ENCODE results near the gene NADK.

NADK gene

DNA sequence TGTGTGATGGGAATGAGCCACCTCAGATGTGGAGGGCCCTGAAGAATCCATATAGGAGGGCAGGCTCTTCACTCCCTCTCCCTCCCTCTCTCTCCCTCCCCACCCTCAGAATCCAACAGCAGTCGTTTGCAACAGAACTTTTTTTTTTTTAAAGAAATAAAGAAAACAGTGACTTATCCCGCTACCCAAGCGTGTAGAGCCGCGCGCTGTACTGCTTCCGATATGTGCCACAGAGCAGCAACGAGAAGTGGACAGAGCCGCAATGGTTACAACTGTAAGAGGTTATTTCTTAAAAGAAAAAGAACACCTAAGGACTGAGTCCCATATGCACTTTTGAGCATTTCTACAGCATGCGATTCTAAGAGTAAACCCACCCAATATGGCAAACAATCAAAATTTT is 7.4 kb upstream of the NADK start:
- no peak for DNase-seq

- DNase-seq, result no peak
These were observed 6.7 kb upstream of the NADK start for GRCh38 chr1:1784933-1785332.

DNA sequence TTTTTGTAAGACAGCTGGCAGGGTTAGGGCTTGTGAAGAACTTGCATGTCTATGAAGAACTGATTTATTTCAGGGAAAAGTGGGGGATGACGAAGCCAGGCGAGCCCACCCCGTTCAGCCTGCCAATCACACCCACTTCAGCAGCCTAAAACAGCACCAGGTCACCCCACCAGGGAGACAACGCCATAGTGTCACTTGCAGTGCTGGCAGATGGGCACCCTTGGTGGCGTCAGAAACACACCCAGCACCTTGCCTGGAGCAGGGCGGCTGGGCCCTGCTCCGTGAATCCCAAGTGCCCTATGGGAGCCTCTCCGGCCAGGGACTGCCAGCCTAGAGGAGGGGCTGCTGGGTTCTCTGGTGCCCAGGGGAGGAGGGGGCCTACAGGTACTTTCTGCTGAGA is 5.0 kb upstream of the NADK start:
- DNase-seq, result no peak

DNA sequence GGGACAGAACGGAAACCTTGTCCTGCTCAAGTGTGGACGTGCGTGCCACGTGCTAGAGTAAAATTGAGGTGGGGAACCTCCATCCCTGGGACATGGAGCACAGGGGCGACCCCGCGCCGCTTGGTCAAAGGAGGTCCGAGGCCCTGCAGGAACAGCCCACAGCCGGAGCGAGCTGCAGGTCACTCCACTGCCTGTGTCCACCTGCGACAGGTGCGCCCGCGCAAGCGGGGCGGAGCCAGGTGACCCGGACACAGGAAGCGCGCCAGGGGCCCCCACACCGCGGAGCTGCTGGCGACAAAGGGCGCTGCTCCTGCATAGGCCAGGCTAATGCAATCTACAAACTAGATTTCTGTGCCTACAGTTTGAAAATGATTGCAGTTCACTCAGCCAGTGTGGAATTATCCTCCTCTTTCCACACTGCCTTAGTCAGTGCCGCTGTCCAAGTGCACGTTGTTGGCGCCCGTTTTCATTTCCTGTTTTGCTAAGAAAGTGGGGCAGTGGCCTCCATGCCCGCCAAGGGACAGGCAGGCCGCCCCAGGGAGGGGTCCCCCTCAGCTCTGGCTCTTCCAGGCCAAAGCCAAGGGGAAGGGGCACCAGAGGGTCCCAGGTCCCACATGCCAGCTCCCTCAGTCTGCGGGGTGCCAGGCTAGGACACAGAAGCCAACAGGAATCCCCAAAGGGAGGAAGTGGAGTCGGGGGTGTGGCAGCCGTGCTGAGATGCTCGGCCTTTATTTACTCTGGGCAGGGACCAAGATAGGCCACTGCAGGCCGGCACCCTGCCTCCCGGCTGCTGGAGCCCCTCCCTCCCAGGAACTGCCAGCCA is 4.3 kb upstream of the NADK start:
- no peak for DNase-seq

- DNase-seq, result no peak
These were observed 3.2 kb upstream of the NADK start for GRCh38 chr1:1781526-1781903.

DNA sequence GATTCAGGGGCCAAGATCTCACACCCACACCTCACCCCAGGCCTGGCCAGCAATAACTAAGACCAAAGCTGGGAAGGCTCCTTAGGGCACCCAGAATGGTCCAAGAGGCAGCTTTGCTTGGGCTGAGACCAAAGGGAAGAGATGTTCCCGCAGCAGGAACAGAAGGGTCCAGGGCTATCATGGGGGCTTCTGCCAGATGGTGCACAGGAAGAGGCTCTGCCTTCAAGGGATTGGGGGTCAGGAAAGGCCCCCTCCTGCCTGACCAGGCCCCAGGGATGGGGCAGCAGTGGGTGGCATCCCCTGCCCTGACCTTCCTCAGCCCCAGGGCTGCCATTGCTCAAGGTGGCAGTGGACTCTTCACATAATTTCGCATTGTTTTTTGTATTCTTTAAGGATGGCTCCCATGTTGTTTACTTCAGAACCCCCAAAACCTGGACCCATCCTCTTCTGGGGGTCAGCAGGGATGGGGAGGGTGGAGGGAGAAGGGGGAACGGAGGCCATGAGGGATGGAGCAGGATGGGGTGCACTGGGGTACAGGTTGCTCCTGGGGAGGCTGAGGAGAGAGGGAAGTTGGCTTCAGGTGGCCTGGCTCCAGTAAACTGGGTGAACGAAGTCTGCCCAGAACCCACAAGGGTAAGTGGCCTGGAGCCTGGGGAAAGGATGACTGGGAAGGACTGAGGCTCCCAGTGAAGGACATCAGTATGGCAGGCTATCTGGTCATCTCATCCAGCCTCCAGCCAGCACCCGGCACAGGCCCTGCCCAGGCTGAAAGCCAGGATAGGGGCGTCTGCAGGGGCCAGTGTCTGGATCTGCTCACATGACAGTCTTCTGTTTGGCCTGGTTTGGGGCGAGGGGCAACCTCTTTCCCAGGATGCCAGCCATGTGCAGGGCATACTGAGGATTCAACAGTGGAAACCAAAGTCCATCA is 2.6 kb upstream of the NADK start:
- DNase-seq, result no peak

DNA sequence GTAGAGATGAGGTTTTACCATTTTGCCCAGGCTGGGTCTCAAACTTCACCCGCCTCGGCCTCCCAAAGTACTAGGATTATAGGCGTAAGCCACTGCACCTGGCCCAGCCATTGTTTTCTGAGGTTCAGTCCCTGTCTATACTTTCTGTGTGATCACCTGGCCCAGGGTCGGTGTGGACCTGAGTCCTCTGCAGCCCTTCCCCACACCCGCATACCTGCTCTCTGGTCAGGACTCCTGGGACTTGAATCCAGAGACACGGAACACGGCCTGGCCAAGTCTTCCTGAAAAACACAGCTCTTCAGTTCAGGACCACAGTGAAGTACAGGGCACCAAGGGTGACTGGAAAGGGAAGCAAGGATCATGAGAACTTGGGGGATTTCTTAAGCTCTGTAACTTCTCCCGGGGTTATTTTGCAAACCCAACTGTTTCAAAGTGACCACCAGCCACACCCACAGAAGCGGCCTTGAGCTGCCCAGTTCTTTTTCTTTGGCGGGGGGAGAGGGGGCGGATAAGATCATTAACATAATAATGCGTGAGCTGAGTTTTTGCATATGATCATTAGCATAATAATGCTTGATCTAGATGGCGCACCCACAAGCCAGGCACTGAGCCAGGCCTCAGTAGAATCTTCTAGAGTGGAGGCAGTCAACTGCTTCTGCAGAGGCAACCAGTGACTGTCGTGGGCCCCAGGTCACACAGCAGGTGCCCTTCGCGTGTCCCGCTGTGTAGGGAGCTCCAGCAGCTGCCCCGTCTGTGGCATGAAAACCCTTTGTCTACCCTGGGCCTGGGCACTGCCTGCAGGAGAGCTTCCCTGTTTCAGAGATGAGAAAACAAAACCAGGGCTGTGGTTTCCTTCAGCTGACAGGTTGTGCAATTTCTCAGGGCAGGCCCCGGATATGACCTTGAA is 1.7 kb upstream of the NADK start:
- no peak for DNase-seq

- DNase-seq, result no peak
These were observed 1.0 kb upstream of the NADK start for GRCh38 chr1:1779320-1779675.

- no peak for DNase-seq
These were observed 521 bp upstream of the NADK start for GRCh38 chr1:1778663-1779319.

DNA sequence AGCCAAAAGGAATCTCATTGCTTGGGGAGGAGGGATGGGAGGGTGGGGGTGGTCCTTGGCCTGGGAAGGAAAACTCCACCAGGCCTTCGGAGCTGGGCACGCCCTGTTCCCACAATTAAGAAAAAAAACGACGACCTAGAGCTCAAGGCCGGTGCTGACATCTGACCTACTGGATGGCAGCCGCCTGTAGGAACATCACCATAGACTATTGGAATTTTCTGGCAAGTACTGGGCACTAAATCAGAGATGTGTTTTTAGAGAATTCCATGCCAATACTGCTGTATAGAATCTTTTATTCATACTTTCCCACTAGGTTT is 729 bp downstream of the NADK start:
- DNase-seq, result no peak

GRCh38 chr1:1776672-1777582 is 1.3 kb downstream of the NADK start:
- DNase-seq, result no peak

DNA sequence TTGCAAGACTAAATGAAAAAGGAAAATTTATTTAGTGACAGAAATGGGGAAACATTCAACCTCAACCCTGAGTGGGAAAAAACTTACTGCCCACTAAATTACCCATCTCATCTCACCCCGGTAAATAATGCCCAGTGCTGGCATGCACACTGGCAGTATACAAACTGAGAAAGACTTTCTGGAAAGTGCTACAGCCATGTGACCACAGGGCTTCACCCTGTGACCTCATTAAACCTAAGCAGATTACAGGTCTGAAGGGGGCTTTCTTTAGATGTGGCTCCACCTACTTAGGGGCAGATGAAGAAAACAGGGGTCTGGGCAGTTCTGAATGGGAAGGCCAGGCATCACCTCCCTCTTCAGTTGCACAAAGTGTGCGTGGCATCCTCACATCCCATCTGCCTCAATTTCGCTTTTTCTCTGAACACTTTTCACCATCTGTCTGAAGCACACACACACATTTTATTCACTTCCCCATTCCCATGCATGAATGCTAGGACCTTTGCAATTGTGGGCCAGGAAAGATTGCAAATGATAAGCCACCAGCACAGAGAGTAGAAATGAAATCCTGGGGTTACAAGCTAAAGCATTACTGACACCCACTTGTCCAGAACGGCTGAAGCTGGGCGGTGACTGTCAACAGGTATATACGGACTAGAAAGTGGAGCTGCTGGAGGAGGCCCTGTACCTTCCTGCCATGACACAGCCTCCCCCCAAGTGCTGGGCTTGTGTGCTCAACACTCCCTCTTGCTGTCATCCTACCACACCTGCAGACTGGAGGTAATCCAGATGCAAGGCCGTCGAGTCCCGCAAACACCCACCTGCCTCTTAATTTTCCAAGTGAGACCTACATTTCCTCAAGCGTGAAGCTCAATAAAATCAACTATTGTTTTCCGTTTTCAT is 2.7 kb downstream of the NADK start:
- no peak for DNase-seq

- DNase-seq, result no peak
These were observed 4.4 kb downstream of the NADK start for GRCh38 chr1:1773874-1774273.

DNA sequence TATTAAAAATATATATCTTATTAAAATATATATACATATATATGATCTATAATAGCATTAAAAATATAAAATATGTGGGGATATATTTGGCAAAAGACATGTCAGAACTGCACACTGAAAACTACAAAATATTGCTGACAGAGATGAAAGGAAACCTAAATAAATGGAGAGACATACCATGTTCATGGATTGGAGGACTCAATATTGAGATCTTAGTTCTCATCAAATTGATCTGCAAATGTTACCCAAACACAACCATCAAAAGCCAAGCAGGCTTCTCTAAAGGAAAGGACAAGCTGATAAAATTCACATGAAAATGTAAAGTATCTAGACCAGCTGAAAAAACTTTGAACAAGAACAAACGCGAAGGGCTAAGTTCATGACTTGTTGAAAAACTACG is 7.2 kb downstream of the NADK start:
- no peak for DNase-seq

DNA sequence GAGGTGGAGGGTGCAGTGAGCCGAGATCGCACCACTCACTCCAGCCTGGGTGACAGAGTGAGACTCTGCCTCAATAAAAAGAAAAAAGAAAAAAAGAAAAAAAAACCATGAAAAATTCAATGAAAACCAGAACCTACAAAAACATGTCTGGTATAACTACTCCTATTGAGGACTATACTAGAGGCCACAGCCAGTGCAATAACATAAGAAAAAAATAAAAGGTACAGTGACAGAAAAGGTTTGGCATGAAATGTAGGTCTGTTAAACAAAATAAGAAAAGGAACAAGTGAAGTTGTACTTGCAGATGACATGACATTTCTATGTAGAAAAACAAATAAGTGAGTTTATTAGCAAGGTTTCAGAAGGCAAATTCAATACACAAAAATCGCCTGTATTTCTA is 8.2 kb downstream of the NADK start:
- DNase-seq, result no peak

- no peak for DNase-seq
These were observed 9.8 kb downstream of the NADK start for GRCh38 chr1:1768249-1768992.

DNA sequence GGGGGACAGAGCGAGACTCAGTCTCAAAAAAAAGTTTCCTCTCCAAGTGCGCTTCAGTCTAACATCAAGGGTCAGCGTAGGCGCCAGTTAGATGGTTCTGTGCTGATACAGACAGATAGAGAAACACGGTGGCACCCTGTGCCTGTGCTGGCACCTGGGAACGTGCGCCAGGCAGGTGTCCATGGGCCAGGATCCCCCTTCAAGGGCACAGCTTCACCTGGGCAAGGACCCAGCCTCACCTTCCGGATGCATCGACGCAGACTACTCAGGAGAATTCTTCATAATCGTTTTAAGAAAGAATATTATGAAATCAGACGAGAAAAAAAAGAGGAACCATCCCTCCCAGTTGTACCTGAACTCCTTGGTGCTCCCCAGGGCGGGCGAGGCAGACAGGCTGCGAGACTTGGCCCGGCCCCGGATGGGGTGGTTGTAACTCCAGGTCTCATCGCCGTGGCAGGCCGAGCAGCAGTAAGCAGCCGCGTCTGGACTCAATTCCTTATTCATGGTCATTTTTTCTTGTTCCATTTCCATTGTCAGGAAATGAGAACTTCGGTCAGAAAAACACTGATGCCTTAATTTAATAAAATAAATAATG is 13.3 kb downstream of the NADK start:
- DNase-seq, result no peak

DNA sequence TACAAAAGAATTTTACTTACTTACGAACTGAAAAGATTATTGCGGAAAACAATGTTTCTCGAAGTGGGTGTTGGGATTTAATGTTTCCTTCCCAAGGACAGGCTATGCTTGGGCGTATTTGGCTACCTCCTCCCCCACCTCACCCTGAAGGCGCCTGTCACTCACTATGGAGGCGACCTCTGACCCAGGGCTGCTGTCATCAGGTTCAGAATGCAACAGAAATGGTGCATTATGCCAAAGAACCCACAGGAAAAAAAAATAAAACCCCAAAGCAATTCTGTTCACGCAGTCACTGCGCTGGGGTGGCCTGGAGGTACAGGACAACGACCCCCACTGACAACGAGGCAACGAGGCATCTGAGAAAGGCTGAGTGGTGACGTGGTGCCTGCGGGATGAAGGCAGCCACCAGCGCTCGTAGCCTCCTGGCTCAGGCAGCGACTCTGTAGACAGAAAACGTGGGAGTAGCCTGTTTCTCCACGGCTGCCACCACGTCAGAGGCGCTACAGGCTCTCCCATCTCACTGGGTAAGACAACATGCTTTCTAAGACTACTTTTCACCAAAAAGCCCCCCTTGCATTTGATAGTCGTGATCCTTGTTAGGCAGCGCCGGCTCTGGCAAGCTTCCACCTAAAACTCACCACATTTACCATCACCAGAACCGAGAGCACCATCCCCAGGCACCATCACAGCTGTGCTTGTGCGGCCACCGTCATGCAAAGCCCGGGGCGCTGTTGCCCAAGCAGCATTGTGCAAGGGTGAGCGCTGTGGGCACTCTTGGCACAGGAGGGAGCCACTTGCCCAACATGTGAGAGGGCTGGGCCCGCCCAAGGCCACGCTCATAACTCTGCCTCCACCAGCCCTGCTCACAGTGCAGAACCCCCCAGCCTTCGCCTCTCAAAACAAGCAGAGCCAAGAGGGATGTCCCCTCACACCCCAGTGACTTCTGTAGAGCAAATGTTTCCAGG is 14.3 kb downstream of the NADK start:
- DNase-seq, result no peak

All from NCI-H524 treated with DMSO at 0.1 percent for 48 hours (cell line).